ENCODE results near the gene MISFA. TPM values are rescaled to one million over a fixed set of nuclear protein-coding genes. Genes with fewer than 3 reads are reported as not detected.

MISFA gene
- total RNA-seq (3.6 and 4.9 TPM in 2 replicates), polyA plus RNA-seq (4.0 and 6.1 TPM in 2 replicates)

GRCh38 chr11:18599739-18600230 is at the start of gene MISFA:
MISFA (plus strand) TSS chr11:18599789; CDS start chr11:18599929, 140 bp downstream.
- H3K4me3 ChIP-seq: no peak within 1 kb of the TSS

GRCh38 chr11:18563090-18563730 is 36.4 kb upstream of the MISFA start:
- H3K9me3 ChIP-seq (ENCODE audit: low read depth): no peaks in the 10 kb centered on the region
- H3K4me1 ChIP-seq (ENCODE audit: low read depth): no peaks in the 10 kb centered on the region
- no peak overlapping the region for H3K27ac ChIP-seq
- peaks cover 9% of the 10 kb centered on the region for H3K36me3 ChIP-seq
- no peak overlapping the region for H3K4me3 ChIP-seq
- DNase-seq (ENCODE audit: low read depth in 1 of 2, low spot score in 1 of 2): no peak
- no peak for TF ChIP-seq CTCF (IDR thresholded peaks at IDR 0.05; ENCODE audit: low read depth, low read length)
- no peaks in the 10 kb centered on the region for H3K27me3 ChIP-seq

More at GRCh38 chr11:18599739-18600230, at the start of gene MISFA:
- Histone ChIP-seq H3K4me1 (ENCODE audit: low read depth) (no peaks in the 10 kb centered on the region), H3K36me3 (no peaks in the 10 kb centered on the region), H3K9me3 (ENCODE audit: low read depth) (no peaks in the 10 kb centered on the region), H3K27ac (no peak within 1 kb of the TSS), H3K27me3 (no peaks in the 10 kb centered on the region)
- TF ChIP-seq CTCF (IDR thresholded peaks at IDR 0.05; ENCODE audit: low read depth, low read length): no peak
- peak in 1 of 2 donors; percentile 27 for DNase-seq (ENCODE audit: low read depth in 1 of 2, low spot score in 1 of 2)

GRCh38 chr11:18564149-18564548 is 35.4 kb upstream of the MISFA start:
- TF ChIP-seq CTCF (IDR thresholded peaks at IDR 0.05; ENCODE audit: low read depth, low read length): no peak
- H3K36me3 ChIP-seq: peaks cover 11% of the 10 kb centered on the region
- DNase-seq (ENCODE audit: low read depth in 1 of 2, low spot score in 1 of 2): no peak
- no peaks in the 10 kb centered on the region for H3K27me3 ChIP-seq
- H3K4me3 ChIP-seq: no peak overlapping the region
- H3K4me1 ChIP-seq (ENCODE audit: low read depth): no peaks in the 10 kb centered on the region
- no peak overlapping the region for H3K27ac ChIP-seq
- H3K9me3 ChIP-seq (ENCODE audit: low read depth): no peaks in the 10 kb centered on the region

- TF ChIP-seq CTCF (IDR thresholded peaks at IDR 0.05; ENCODE audit: low read depth, low read length): no peak
- DNase-seq (ENCODE audit: low read depth in 1 of 2, low spot score in 1 of 2): no peak
- H3K36me3 ChIP-seq: peaks cover 17% of the 10 kb centered on the region
Observed at GRCh38 chr11:18566406-18566805, 33.2 kb upstream of the MISFA start.

GRCh38 chr11:18567081-18567480 is 32.5 kb upstream of the MISFA start:
- no peak overlapping the region for H3K4me3 ChIP-seq
- H3K4me1 ChIP-seq (ENCODE audit: low read depth): no peaks in the 10 kb centered on the region
- no peak for TF ChIP-seq CTCF (IDR thresholded peaks at IDR 0.05; ENCODE audit: low read depth, low read length)
- no peaks in the 10 kb centered on the region for H3K9me3 ChIP-seq (ENCODE audit: low read depth)
- peaks cover 20% of the 10 kb centered on the region for H3K36me3 ChIP-seq
- no peaks in the 10 kb centered on the region for H3K27me3 ChIP-seq
- no peak for DNase-seq (ENCODE audit: low read depth in 1 of 2, low spot score in 1 of 2)
- H3K27ac ChIP-seq: no peak overlapping the region

More at GRCh38 chr11:18566406-18566805, 33.2 kb upstream of the MISFA start:
- Histone ChIP-seq H3K9me3 (ENCODE audit: low read depth) (no peaks in the 10 kb centered on the region), H3K4me3 (no peak overlapping the region), H3K27me3 (no peaks in the 10 kb centered on the region), H3K27ac (no peak overlapping the region), H3K4me1 (ENCODE audit: low read depth) (no peaks in the 10 kb centered on the region)
